Muscle layer of colon (tissue), 2 donors: ENCODE measurements around the gene RASA4.
"Not testable (repeated sequence)": the region's sequence is repeated elsewhere in the genome, so short reads cannot be mapped to it uniquely, and the experiment has no call there.

Experiments
- H3K27ac ChIP-seq: one replicate; pipeline ENCODE4 v1.7.0; 2013; ENCODE audit warnings: low read depth, mild to moderate bottlenecking, low read length, moderate library complexity
- H3K27me3 ChIP-seq, 2 donors: one replicate each; pipeline ENCODE4 v1.7.0; 2013; ENCODE audit warnings: low read length in 2 of 2, mild to moderate bottlenecking in 2 of 2; ENCODE audit not compliant: insufficient read depth in 2 of 2, control insufficient read depth in 1 of 2
- H3K36me3 ChIP-seq: one replicate; pipeline ENCODE4 v1.7.0; 2013; ENCODE audit warnings: mild to moderate bottlenecking, low read length; ENCODE audit not compliant: insufficient read depth
- H3K4me1 ChIP-seq: one replicate; pipeline ENCODE4 v1.7.0; 2013; ENCODE audit warnings: mild to moderate bottlenecking, low read length; ENCODE audit not compliant: insufficient read depth
- H3K4me3 ChIP-seq, 2 donors: one replicate each; pipeline ENCODE4 v1.7.0; 2013; ENCODE audit warnings: low read length in 2 of 2, low read depth in 1 of 2, mild to moderate bottlenecking in 1 of 2, moderate library complexity in 1 of 2
- H3K9ac ChIP-seq: one replicate; pipeline ENCODE4 v1.7.0; 2013; ENCODE audit warnings: low read length
- H3K9me3 ChIP-seq: one replicate; pipeline ENCODE4 v1.7.0; 2013; ENCODE audit warnings: mild to moderate bottlenecking, low read length
- donor health status: abdominal sarcoma.
- donor health status: Adenocarcinoma of cecum.

RASA4 gene

GRCh38 chr7:102618122-102618521, 1.6 kb upstream of the RASA4 start:
- not testable (repeated sequence) for H3K9me3 ChIP-seq, H3K27ac ChIP-seq, H3K4me1 ChIP-seq, H3K27me3 ChIP-seq, H3K9ac ChIP-seq, H3K36me3 ChIP-seq, H3K4me3 ChIP-seq

GRCh38 chr7:102615930-102616329, 626 bp downstream of the RASA4 start:
- H3K4me3 ChIP-seq, H3K9me3 ChIP-seq, H3K27ac ChIP-seq, H3K36me3 ChIP-seq, H3K4me1 ChIP-seq, H3K27me3 ChIP-seq, H3K9ac ChIP-seq: not testable (repeated sequence)

GRCh38 chr7:102614873-102615272, 1.7 kb downstream of the RASA4 start:
- H3K36me3 ChIP-seq, H3K27me3 ChIP-seq, H3K4me1 ChIP-seq, H3K27ac ChIP-seq, H3K9me3 ChIP-seq, H3K4me3 ChIP-seq, H3K9ac ChIP-seq: not testable (repeated sequence)

- H3K9ac ChIP-seq, H3K9me3 ChIP-seq, H3K36me3 ChIP-seq, H3K27ac ChIP-seq, H3K27me3 ChIP-seq, H3K4me3 ChIP-seq, H3K4me1 ChIP-seq: not testable (repeated sequence)
These were observed 2.2 kb downstream of the RASA4 start for GRCh38 chr7:102614346-102614697.

- H3K9ac ChIP-seq, H3K27ac ChIP-seq, H3K36me3 ChIP-seq, H3K4me3 ChIP-seq, H3K9me3 ChIP-seq, H3K27me3 ChIP-seq, H3K4me1 ChIP-seq: not testable (repeated sequence)
These were observed 2.8 kb downstream of the RASA4 start for GRCh38 chr7:102613575-102614345.

GRCh38 chr7:102611675-102612325, 4.8 kb downstream of the RASA4 start:
- not testable (repeated sequence) for H3K9me3 ChIP-seq, H3K27me3 ChIP-seq, H3K4me3 ChIP-seq, H3K36me3 ChIP-seq, H3K9ac ChIP-seq, H3K4me1 ChIP-seq, H3K27ac ChIP-seq

- H3K9ac ChIP-seq, H3K27ac ChIP-seq, H3K4me3 ChIP-seq, H3K9me3 ChIP-seq, H3K27me3 ChIP-seq, H3K4me1 ChIP-seq, H3K36me3 ChIP-seq: not testable (repeated sequence)
These were observed 5.4 kb downstream of the RASA4 start for GRCh38 chr7:102611013-102611674.

GRCh38 chr7:102610441-102610840, 6.1 kb downstream of the RASA4 start:
- H3K4me1 ChIP-seq, H3K27ac ChIP-seq, H3K9ac ChIP-seq, H3K27me3 ChIP-seq, H3K36me3 ChIP-seq, H3K4me3 ChIP-seq, H3K9me3 ChIP-seq: not testable (repeated sequence)

GRCh38 chr7:102609734-102610133, 6.8 kb downstream of the RASA4 start:
- H3K9ac ChIP-seq, H3K9me3 ChIP-seq, H3K4me3 ChIP-seq, H3K4me1 ChIP-seq, H3K27ac ChIP-seq, H3K27me3 ChIP-seq, H3K36me3 ChIP-seq: not testable (repeated sequence)

- H3K27ac ChIP-seq, H3K4me3 ChIP-seq: not testable (repeated sequence)
These were observed 9.7 kb downstream of the RASA4 start for GRCh38 chr7:102606848-102607247.

GRCh38 chr7:102604431-102605145, 12.0 kb downstream of the RASA4 start:
- not testable (repeated sequence) for H3K9me3 ChIP-seq, H3K27me3 ChIP-seq, H3K9ac ChIP-seq, H3K4me1 ChIP-seq, H3K4me3 ChIP-seq, H3K27ac ChIP-seq, H3K36me3 ChIP-seq

More at GRCh38 chr7:102606848-102607247, 9.7 kb downstream of the RASA4 start:
- not testable (repeated sequence) for H3K9me3 ChIP-seq, H3K27me3 ChIP-seq, H3K4me1 ChIP-seq, H3K36me3 ChIP-seq, H3K9ac ChIP-seq
